ENCODE data around the gene WDR88.
"Not testable (repeated sequence)": the region's sequence is repeated elsewhere in the genome, so short reads cannot be mapped to it uniquely, and the experiment has no call there.

The WDR88 gene

GRCh38 chr19:33130433-33130832 lies 1.5 kb upstream of the WDR88 start:
- DNase-seq, result no peak

- DNase-seq, result no peak
Observed at GRCh38 chr19:33132425-33132824, 511 bp downstream of the WDR88 start.

GRCh38 chr19:33133438-33134031 lies 1.6 kb downstream of the WDR88 start:
- DNase-seq, result no peak

- DNase-seq, result no peak
Observed at GRCh38 chr19:33134571-33135041, 2.7 kb downstream of the WDR88 start.

GRCh38 chr19:33139165-33139564 lies 7.3 kb downstream of the WDR88 start:
- DNase-seq, result no peak

- DNase-seq, result peak; percentile 88
Observed at GRCh38 chr19:33143897-33144405, 12.0 kb downstream of the WDR88 start.

- DNase-seq, result no peak
Observed at GRCh38 chr19:33146209-33146608, 14.3 kb downstream of the WDR88 start.

- DNase-seq, result no peak
Observed at GRCh38 chr19:33147538-33147937, 15.6 kb downstream of the WDR88 start.

- no peak for DNase-seq
Observed at GRCh38 chr19:33150852-33151518, 19.1 kb downstream of the WDR88 start.

- no peak for DNase-seq
Observed at GRCh38 chr19:33152176-33152575, 20.3 kb downstream of the WDR88 start.

GRCh38 chr19:33152625-33153024 lies 20.7 kb downstream of the WDR88 start:
- not testable (repeated sequence) for DNase-seq

GRCh38 chr19:33154313-33154712 lies 22.4 kb downstream of the WDR88 start:
- not testable (repeated sequence) for DNase-seq

- no peak for DNase-seq
Observed at GRCh38 chr19:33156334-33156733, 24.4 kb downstream of the WDR88 start.

GRCh38 chr19:33157906-33158305 lies 26.0 kb downstream of the WDR88 start:
- DNase-seq, result no peak

- no peak for DNase-seq
Observed at GRCh38 chr19:33158365-33158764, 26.5 kb downstream of the WDR88 start.

- no peak for DNase-seq
Observed at GRCh38 chr19:33159149-33159548, 27.2 kb downstream of the WDR88 start.

GRCh38 chr19:33159893-33160292 lies 28.0 kb downstream of the WDR88 start:
- no peak for DNase-seq

- no peak for DNase-seq
Observed at GRCh38 chr19:33161201-33161600, 29.3 kb downstream of the WDR88 start.

GRCh38 chr19:33163481-33163880 lies 31.6 kb downstream of the WDR88 start:
- no peak for DNase-seq

- not testable (repeated sequence) for DNase-seq
Observed at GRCh38 chr19:33166037-33166436, 34.1 kb downstream of the WDR88 start.

GRCh38 chr19:33167438-33167837 lies 35.5 kb downstream of the WDR88 start:
- no peak for DNase-seq

GRCh38 chr19:33168528-33168927 lies 36.6 kb downstream of the WDR88 start:
- no peak for DNase-seq

GRCh38 chr19:33171222-33171795 lies 39.4 kb downstream of the WDR88 start:
- DNase-seq, result no peak

GRCh38 chr19:33171916-33172359 lies 40.0 kb downstream of the WDR88 start:
- DNase-seq, result no peak

Data from eye (tissue), 1 donor.